K562 (cell line): ENCODE results near the gene ANKZF1. TPM values are rescaled to one million over a fixed set of nuclear protein-coding genes. Genes with fewer than 3 reads are reported as not detected.

ENCODE experiments used
- BRF1 ChIP-seq: IDR thresholded peaks from 3 replicates; pipeline ENCODE4 v1.6.1; 2011; ENCODE audit warnings: borderline replicate concordance, mild to moderate bottlenecking; ENCODE audit not compliant: insufficient read length; ENCODE audit errors: extremely low read depth
- HMGN3 ChIP-seq: IDR thresholded peaks from 2 replicates; pipeline ENCODE4 v1.6.1; 2011; ENCODE audit warnings: borderline replicate concordance, low read depth, mild to moderate bottlenecking, mixed read lengths, low read length; ENCODE audit not compliant: insufficient read length; ENCODE audit errors: extremely low read depth
- KLF16 ChIP-seq: IDR thresholded peaks from 2 replicates; pipeline ENCODE4 v1.6.1; 2016; ENCODE audit warnings: antibody characterized with exemption
- POLR2AphosphoS2 ChIP-seq: IDR thresholded peaks from 2 replicates; pipeline ENCODE4 v1.6.1; 2012; ENCODE audit warnings: low read length, improper control_type of control experiment
- RBM34 ChIP-seq: fragments of 200-400 bp; formaldehyde crosslinking; IDR thresholded peaks from 2 replicates; pipeline ENCODE4 v1.6.1; 2018; ENCODE audit warnings: low read length, borderline replicate concordance; ENCODE audit not compliant: insufficient read depth
- TAF1 ChIP-seq: IDR thresholded peaks from 2 replicates; pipeline ENCODE4 v1.6.1; 2011; ENCODE audit warnings: mild to moderate bottlenecking, low read length, moderate library complexity; ENCODE audit not compliant: insufficient read depth, control insufficient read depth, severe bottlenecking; ENCODE audit errors: extremely low read depth
- TCF3 ChIP-seq: sonication (generic); formaldehyde crosslinking; IDR thresholded peaks from 2 replicates; pipeline ENCODE4 v1.4.0; 2020; ENCODE audit warnings: mild to moderate bottlenecking, missing genetic modification reagents
- ZNF143 ChIP-seq: sonication (generic); formaldehyde crosslinking; IDR thresholded peaks from 2 replicates; pipeline ENCODE4 v1.9.0; 2022; ENCODE audit warnings: mild to moderate bottlenecking, missing genetic modification reagents
- ZNF263 ChIP-seq: sonication (generic); formaldehyde crosslinking; IDR thresholded peaks from 2 replicates; pipeline ENCODE4 v1.8.0; 2022; ENCODE audit warnings: mild to moderate bottlenecking, missing genetic modification reagents, borderline replicate concordance
- polyA plus RNA-seq, 8 experiments: library from polyadenylated mRNA; depleted of rRNA in 4 of 8; stranded (reverse) in 5 of 8; unstranded in 3 of 8; fragments of >200 nt; fragmentation: Nextera tagmentation in 2 of 8; fragmentation: Illumina TruSeq in 1 of 8; extraction: Ambion mirVana in 2 of 8; extraction: Trizol in 1 of 8; gene quantifications; 2 replicates each; pipeline versions ENCODE4 v1.2.1 to v1.2.3, GENCODE V29; 2011 to 2014; ENCODE audit warnings: inconsistent platforms in 1 of 8, missing spikeins in 1 of 8
- total RNA-seq, 7 experiments: library from RNA; depleted of rRNA in 6 of 7; stranded (reverse); fragments of >200 nt in 6 of 7; fragmentation: Illumina TruSeq in 2 of 7; extraction: Trizol in 2 of 7; gene quantifications; 2 replicates each; pipeline versions ENCODE4 v1.2.1 to v1.2.3, GENCODE V29; 2011 to 2021; ENCODE audit warnings: low replicate concordance in 1 of 7
- TF ChIP-seq, protein P1 (sequence below), 3 experiments: fragments of 200-800 bp in 1 of 3; fragments of 250-450 bp in 1 of 3; fragments of 450-650 bp in 1 of 3; sonication (Bioruptor Pico) in 1 of 3; sonication (Bioruptor generic) in 1 of 3; formaldehyde crosslinking in 1 of 3; IDR thresholded peaks; 2 replicates each; pipeline versions ENCODE4 v1.6.1 to v1.8.0; 2016 to 2022; ENCODE audit warnings: mild to moderate bottlenecking in 2 of 3, missing genetic modification characterization in 2 of 3, missing compliant biosample characterization in 1 of 3, moderate library complexity in 1 of 3
- TF ChIP-seq, protein P2 (sequence below): fragments of 450-650 bp; IDR thresholded peaks from one replicate; pipeline ENCODE4 v1.6.1; 2018; ENCODE audit warnings: mild to moderate bottlenecking, moderate library complexity; ENCODE audit not compliant: partially characterized antibody
- TF ChIP-seq, protein P3 (sequence below): IDR thresholded peaks from 2 replicates; pipeline ENCODE4 v1.6.1; 2012; ENCODE audit warnings: low read depth, low read length, improper control_type of control experiment, borderline replicate concordance
- TF ChIP-seq, protein P4 (sequence below), 2 experiments: IDR thresholded peaks; 2 replicates each; pipeline ENCODE4 v1.6.1; 2012; ENCODE audit warnings: improper control_type of control experiment in 2 of 2, low read depth in 2 of 2, low read length in 2 of 2, borderline replicate concordance in 1 of 2
- TF ChIP-seq, protein P5 (sequence below): fragments of 250-450 bp; sonication (Bioruptor Pico); IDR thresholded peaks from 2 replicates; pipeline ENCODE4 v1.8.0; 2021; ENCODE audit warnings: borderline replicate concordance, mild to moderate bottlenecking, moderate library complexity; ENCODE audit not compliant: poor library complexity, severe bottlenecking

Gene ANKZF1
- total and polyA plus RNA-seq, 9 of the 15 experiments (the other 6 are each of a cell fraction or from before 2014, with no cell fraction given): 3.1 to 60.6 (median 31.0) TPM

DNA sequence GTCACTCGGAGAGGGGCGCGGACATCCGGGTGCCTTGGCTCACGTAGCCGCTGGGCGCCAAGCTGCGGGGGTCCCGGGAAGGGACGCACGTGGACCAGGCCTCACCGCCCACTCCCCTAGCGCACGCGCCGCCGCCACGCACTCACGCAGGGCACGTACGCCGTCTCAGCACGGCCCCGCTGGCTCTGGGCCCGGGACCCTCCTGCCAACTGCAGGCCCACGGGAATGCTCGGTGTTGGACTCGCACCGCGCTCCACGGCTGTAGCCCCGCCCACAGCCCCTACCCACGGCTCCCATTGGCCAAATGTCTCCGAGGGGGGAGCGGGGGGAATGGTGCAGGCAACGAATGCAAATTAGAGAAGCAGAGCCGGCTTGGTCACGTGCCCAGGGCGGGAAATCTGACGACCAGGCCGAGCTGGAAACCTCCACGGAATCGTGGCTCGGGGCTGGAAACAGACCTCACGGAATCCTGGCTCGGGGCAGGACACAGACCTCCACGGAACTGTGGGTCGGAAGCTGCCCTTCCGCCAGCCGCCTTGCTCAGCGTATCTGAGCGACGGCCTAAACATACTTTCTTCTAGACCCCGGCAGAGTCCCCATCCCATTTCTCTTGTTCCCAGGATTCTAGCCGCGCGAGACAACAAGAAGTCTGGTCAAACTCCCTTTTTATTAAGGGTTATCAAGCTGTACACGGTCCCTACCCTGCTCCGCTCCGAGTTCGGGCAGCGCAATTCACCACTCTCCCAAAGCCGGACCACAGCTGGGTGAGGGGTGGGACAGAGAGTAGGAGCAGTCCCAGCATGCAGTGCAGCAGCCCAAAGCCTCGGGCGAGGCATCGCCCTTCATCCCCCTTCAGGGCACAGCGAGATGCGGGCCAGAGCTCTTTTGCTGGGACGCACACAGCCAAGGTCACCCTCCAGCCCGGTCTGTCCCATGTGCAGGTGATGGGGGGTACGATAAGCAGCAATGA lies 10.6 kb upstream of the ANKZF1 start, which contains the start of gene ABCB6 (continued):
- TF ChIP-seq, protein P1, sequence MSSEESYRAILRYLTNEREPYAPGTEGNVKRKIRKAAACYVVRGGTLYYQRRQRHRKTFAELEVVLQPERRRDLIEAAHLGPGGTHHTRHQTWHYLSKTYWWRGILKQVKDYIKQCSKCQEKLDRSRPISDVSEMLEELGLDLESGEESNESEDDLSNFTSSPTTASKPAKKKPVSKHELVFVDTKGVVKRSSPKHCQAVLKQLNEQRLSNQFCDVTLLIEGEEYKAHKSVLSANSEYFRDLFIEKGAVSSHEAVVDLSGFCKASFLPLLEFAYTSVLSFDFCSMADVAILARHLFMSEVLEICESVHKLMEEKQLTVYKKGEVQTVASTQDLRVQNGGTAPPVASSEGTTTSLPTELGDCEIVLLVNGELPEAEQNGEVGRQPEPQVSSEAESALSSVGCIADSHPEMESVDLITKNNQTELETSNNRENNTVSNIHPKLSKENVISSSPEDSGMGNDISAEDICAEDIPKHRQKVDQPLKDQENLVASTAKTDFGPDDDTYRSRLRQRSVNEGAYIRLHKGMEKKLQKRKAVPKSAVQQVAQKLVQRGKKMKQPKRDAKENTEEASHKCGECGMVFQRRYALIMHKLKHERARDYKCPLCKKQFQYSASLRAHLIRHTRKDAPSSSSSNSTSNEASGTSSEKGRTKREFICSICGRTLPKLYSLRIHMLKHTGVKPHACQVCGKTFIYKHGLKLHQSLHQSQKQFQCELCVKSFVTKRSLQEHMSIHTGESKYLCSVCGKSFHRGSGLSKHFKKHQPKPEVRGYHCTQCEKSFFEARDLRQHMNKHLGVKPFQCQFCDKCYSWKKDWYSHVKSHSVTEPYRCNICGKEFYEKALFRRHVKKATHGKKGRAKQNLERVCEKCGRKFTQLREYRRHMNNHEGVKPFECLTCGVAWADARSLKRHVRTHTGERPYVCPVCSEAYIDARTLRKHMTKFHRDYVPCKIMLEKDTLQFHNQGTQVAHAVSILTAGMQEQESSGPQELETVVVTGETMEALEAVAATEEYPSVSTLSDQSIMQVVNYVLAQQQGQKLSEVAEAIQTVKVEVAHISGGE (CRISPR knock-in tag; IDR thresholded peaks at IDR 0.05): 0 out of 6 replicates have a peak, but pooled peaks of 1 of the 3 experiments have one; percentile 22
- TF ChIP-seq RBM34 (no peak), KLF16 (no peak), ZNF263 (CRISPR knock-in tag) (0 out of 2 replicates have a peak, but pooled peaks have one; percentile 13), TCF3 (CRISPR knock-in tag) (peak; percentile 43; the same call in 1 of the 2 replicates), ZNF143 (CRISPR knock-in tag) (0 out of 2 replicates have a peak, but pooled peaks have one; percentile 16), HMGN3 (peak; percentile 21), TAF1 (peak; percentile 72), BRF1 (no peak), POLR2AphosphoS2 (peak; percentile 93)
- TF ChIP-seq, protein P2, sequence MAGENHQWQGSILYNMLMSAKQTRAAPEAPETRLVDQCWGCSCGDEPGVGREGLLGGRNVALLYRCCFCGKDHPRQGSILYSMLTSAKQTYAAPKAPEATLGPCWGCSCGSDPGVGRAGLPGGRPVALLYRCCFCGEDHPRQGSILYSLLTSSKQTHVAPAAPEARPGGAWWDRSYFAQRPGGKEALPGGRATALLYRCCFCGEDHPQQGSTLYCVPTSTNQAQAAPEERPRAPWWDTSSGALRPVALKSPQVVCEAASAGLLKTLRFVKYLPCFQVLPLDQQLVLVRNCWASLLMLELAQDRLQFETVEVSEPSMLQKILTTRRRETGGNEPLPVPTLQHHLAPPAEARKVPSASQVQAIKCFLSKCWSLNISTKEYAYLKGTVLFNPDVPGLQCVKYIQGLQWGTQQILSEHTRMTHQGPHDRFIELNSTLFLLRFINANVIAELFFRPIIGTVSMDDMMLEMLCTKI: no peak
- TF ChIP-seq, protein P3, sequence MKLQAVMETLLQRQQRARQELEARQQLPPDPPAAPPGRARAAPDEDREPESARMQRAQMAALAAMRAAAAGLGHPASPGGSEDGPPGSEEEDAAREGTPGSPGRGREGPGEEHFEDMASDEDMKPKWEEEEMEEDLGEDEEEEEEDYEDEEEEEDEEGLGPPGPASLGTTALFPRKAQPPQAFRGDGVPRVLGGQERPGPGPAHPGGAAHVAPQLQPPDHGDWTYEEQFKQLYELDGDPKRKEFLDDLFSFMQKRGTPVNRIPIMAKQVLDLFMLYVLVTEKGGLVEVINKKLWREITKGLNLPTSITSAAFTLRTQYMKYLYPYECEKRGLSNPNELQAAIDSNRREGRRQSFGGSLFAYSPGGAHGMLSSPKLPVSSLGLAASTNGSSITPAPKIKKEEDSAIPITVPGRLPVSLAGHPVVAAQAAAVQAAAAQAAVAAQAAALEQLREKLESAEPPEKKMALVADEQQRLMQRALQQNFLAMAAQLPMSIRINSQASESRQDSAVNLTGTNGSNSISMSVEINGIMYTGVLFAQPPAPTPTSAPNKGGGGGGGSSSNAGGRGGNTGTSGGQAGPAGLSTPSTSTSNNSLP: no peak
- TF ChIP-seq, protein P4, sequence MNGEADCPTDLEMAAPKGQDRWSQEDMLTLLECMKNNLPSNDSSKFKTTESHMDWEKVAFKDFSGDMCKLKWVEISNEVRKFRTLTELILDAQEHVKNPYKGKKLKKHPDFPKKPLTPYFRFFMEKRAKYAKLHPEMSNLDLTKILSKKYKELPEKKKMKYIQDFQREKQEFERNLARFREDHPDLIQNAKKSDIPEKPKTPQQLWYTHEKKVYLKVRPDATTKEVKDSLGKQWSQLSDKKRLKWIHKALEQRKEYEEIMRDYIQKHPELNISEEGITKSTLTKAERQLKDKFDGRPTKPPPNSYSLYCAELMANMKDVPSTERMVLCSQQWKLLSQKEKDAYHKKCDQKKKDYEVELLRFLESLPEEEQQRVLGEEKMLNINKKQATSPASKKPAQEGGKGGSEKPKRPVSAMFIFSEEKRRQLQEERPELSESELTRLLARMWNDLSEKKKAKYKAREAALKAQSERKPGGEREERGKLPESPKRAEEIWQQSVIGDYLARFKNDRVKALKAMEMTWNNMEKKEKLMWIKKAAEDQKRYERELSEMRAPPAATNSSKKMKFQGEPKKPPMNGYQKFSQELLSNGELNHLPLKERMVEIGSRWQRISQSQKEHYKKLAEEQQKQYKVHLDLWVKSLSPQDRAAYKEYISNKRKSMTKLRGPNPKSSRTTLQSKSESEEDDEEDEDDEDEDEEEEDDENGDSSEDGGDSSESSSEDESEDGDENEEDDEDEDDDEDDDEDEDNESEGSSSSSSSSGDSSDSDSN (IDR thresholded peaks at IDR 0.05; ENCODE audit: borderline replicate concordance in 1 of 2, low read depth in 2 of 2, low read length in 2 of 2): no peak
- TF ChIP-seq, protein P5, sequence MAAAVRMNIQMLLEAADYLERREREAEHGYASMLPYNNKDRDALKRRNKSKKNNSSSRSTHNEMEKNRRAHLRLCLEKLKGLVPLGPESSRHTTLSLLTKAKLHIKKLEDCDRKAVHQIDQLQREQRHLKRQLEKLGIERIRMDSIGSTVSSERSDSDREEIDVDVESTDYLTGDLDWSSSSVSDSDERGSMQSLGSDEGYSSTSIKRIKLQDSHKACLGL: peak; percentile 35
